Endometrial microvascular endothelial cells (primary cell): Measurements from ENCODE around the gene SPCS2. TPM values are rescaled to one million over a fixed set of nuclear protein-coding genes. Genes with fewer than 3 reads are reported as not detected.
"Not testable (repeated sequence)": the region's sequence is repeated elsewhere in the genome, so short reads cannot be mapped to it uniquely, and the experiment has no call there.

Experiments
- in situ Hi-C: cut with HindIII; loops from 2 replicates; pipeline ENCODE4 v1.10.0; 2017; ENCODE audit warnings: low sequenced_read_pairs, low pct_unique_long_range_greater_than_20kb; ENCODE audit errors: inconsistent ontology term
- total RNA-seq: library from RNA; depleted of rRNA; stranded (reverse); fragments of >200 nt; gene quantifications from one replicate; pipeline ENCODE4 v1.2.3, GENCODE V29; 2015; ENCODE audit errors: inconsistent ontology term

SPCS2 gene
- total RNA-seq, 1 donor from 2014 or later, result 33.7 TPM

DNA sequence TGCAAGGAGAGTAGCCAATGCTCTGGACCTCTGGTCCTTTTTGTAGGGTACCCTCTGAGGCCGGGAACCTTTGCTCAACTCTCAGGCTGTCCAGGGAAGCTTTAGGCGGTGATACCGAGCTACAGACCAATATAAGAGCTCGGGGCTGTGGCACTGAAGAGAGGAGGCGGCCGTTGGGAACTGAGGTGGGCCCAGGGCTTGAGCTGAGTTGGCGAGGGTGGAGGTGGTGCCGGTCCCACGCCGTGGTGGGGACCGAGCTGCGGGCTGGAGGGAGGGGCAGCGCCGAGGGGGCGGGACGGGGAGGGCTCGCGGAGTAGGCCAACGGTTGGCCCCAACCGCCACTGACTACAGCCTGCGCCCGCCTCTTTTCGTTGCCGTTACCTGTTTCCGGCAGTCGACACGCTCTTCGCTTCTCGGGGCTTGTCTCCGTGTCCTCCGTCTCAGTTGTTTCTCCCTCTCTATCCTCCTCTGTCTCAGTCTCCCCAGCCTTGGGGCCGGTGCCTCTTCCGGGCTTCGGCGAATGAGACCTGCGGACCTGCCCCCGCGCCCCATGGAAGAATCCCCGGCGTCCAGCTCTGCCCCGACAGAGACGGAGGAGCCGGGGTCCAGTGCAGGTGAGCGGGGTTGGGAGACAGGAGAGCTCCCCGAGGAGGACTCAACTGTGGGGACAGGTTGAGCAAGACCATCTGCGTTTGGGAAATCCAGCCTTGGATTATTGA, 39.6 kb downstream of the SPCS2 start, which contains the start of gene NEU3:
NEU3 (plus strand) TSS at position 393 of the 719 bp plus-strand sequence; CDS start at position 521, 128 bp downstream.
- in situ Hi-C loops, result no loop called here

GRCh38 chr11:74989260-74989638, 40.2 kb downstream of the SPCS2 start:
- in situ Hi-C loops, result no loop called here

DNA sequence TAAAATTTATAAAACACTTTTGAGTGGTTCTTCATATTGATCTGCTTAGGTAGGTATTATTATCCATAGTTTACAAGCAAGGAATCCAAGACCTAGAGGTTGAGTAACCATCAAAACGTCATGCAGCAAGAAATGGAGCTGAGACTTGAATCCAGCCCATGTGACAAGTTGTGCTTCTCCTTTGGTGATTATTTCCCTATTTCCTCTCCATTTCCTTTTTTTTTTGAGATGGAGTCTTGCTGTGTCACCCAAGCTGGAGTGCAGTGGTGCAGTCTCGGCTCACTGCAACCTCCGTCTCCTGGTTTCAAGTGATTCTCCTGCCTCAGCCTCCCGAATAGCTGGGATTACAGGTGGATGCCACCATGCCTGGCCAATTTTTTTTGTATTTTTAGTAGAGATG, 41.1 kb downstream of the SPCS2 start:
- in situ Hi-C loops, result not testable (repeated sequence)

DNA sequence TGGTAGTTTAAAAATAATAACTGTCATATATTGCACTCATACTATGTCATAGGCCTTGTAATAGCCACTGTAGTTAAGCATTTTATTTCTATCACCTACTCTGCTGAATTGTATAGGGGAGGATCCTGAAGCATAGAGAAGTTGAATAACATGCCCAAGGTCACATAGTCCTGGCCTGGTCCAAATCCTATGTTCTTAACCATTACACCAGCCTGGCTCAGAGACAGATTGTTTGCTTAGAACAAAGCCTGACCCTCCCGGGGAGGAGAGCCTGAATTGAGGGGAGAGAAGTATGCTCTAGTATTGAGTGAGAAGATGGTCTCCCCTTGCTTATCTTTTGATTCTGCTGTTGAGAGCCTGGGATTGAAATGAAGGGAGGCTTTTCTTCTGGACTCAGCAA, 41.9 kb downstream of the SPCS2 start:
- in situ Hi-C loops, result no loop called here

GRCh38 chr11:74992852-74993251, 43.8 kb downstream of the SPCS2 start:
- in situ Hi-C loops, result no loop called here

GRCh38 chr11:75000975-75001354, 51.9 kb downstream of the SPCS2 start:
- in situ Hi-C loops, result loop anchor here (25.0 kb wide), 1 partner anchor 236 kb away; the partner anchor contains the start of gene TPBGL

GRCh38 chr11:75001686-75002085, 52.6 kb downstream of the SPCS2 start:
- in situ Hi-C loops, result loop anchor here (25.0 kb wide), 1 partner anchor 236 kb away; the partner anchor contains the start of gene TPBGL

DNA sequence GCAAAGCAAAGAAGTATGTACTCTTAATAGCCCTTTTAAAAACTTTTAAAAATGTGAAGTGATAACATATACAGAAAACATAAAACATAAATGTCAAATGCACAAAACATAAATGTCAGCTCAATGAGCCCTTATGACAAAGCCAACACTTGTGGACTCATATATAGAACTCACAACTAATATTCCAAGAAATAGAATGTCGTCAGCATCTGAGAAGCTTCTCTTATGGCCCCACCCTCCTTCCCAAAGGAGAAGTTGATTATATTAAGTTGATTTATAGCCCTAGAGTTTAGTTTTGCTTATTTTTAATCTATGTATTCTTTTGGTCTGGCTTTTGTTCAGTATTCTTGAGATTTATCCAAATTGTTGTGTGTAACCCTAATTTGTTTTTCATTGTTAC, 53.5 kb downstream of the SPCS2 start:
- in situ Hi-C loops, result loop anchor here (25.0 kb wide), 1 partner anchor 235 kb away; the partner anchor contains the start of gene TPBGL

- in situ Hi-C loops, result loop anchor here (25.0 kb wide), 1 partner anchor 233 kb away; the partner anchor contains the start of gene TPBGL
These were observed 55.1 kb downstream of the SPCS2 start for GRCh38 chr11:75004215-75004614.

DNA sequence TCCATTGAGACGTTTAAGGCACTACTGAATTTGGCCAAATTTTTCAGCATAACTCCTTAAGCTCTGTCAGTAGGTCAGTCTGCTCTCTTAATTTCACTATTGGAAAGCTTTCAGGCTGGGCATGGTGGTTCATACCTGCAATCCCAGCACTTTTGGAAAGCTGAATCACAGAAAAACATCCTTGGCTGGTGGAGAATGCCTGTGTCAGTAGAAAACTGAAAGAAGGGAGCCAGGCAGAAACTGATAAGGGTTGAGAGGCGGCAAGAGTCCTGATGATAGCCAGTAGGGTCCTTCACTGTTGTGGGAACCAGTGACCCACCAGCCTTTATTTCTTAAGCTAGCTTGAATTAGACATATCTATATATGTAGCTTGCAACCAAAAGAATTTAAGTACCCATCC, 62.3 kb downstream of the SPCS2 start:
- in situ Hi-C loops, result loop anchor here (25.0 kb wide), 1 partner anchor 226 kb away; the partner anchor contains the start of gene TPBGL

DNA sequence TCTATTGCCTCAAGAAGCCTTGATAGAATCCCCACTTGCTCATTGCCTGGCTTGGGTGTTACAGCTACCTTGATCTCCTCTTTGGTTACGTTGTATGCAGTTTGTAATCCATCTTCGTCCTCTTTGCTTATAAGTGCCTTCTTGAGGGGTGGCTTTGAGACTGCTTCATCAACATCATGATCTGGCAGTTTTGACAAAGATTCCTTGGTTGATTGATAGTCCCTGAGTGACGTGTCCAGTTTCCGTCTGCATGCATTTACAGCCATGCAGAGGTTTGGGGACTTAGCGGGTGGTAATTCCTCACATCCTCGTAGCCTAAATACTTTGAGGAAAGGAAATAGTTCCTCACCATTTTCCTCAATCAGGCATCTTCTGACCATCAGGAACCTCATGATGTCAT, 62.8 kb downstream of the SPCS2 start:
- in situ Hi-C loops, result loop anchor here (25.0 kb wide), 1 partner anchor 225 kb away; the partner anchor contains the start of gene TPBGL

DNA sequence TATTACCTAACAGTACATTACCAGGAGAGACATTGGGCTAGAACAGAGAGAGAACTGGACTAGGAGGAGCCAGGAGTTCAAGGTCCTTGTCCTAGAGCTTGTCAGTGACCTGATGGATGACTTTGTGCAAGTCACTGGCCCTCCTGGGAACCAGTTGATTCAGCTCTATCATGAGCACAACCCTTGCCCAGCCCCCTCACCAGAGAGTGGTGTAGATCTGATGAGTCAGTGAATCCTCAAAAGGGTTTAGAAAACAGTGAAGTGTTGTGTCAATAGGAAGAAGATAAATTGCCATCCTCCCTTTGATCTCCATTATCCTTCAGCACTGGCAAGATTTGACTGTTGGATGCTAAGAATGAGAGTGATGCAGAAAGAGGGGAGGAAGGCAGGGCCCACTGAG, 64.0 kb downstream of the SPCS2 start:
- in situ Hi-C loops, result loop anchor here (25.0 kb wide), 1 partner anchor 224 kb away; the partner anchor contains the start of gene TPBGL

DNA sequence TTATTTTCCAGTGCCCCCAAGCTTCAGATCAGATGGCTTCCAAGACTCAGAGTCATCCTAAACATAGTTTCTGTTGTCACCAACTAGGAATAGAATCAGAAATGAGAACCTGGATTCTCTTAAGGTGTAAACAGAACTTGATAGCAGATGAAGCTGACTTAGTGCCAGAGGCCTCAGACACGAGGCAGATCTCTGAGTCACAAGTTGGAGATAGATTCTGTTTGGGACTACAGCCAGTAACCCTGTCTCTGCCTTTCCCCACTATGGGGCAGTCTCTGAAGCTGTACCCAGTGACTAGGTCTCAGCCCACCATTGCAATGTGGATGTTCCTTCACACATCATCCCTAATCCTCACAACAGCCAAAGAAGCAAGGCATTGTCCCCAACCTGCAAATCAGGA, 65.1 kb downstream of the SPCS2 start:
- in situ Hi-C loops, result loop anchor here (25.0 kb wide), 1 partner anchor 223 kb away; the partner anchor contains the start of gene TPBGL

DNA sequence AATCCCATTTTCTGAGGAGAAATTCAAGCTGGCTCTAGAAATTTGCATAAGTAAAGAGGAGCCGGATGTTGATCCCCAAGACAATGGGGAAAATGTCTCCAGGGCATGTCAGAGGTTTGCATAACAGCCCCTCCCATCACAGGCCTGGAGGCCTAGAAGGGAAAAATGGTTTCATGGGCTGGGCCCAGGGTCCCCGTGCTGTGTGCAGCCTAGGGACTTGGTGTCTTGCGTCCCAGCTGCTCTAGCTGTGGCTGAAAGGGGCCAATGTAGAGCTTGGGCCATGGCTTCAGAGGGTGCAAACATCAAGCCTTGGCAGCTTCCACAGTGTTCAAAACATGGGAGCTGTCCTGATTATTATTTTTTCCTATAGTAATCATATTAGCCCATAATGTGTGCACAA, 70.1 kb downstream of the SPCS2 start:
- in situ Hi-C loops, result loop anchor here (25.0 kb wide), 1 partner anchor 218 kb away; the partner anchor contains the start of gene TPBGL

- in situ Hi-C loops, result loop anchor here (25.0 kb wide), 1 partner anchor 217 kb away; the partner anchor contains the start of gene TPBGL
These were observed 71.3 kb downstream of the SPCS2 start for GRCh38 chr11:75020328-75020727.

DNA sequence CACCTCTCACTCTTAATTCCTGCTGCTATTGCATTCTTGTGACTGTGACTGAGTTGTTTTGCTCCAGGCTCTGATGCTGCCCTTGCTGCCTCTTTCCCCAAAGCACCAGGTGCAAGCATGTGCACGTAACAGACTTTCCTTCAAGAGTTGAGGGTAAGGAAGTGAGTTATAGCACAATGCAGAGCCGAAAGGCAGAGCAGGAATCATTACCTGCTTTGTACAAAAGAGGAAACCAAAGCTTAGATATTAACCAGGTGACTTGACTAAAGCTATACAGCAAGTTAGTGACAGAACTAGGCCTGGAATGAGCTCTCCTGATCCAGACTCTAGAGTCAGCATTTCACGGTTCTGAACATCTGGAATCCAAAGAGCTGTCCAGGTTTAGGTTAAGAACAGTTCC, 73.2 kb downstream of the SPCS2 start:
- in situ Hi-C loops, result loop anchor here (25.0 kb wide), 1 partner anchor 215 kb away; the partner anchor contains the start of gene TPBGL

DNA sequence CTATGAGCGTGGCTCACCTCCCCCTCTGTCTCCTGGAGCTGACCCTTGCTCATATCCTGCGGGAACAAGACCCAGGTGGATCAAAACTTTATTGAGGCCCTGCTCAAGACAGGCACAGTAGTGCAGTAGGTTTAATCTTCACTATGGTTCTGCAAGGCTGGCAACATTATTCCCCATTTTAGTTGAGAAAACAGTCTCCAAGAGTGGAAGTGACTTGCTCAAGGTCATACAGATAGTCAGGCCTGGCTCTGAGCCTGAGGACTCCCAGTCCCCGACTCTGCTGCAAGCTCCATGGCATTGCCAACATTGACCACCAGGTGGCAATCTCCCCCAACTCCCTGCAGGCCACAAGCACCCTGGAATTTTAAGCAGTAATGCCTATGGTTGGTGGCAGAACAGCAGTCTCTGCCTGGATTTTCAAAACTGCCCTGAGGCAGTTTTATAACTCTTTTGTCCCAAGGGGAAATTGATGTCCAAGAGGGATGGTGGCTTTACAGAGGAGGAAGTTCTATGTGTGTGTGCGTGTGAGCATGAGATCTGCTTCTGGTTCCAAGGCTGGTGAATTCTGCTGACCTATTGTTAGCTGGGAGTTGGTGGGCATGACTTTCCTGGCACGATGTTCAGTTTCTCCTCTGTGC, 73.8 kb downstream of the SPCS2 start:
- in situ Hi-C loops, result loop anchor here (25.0 kb wide), 1 partner anchor 214 kb away; the partner anchor contains the start of gene TPBGL

DNA sequence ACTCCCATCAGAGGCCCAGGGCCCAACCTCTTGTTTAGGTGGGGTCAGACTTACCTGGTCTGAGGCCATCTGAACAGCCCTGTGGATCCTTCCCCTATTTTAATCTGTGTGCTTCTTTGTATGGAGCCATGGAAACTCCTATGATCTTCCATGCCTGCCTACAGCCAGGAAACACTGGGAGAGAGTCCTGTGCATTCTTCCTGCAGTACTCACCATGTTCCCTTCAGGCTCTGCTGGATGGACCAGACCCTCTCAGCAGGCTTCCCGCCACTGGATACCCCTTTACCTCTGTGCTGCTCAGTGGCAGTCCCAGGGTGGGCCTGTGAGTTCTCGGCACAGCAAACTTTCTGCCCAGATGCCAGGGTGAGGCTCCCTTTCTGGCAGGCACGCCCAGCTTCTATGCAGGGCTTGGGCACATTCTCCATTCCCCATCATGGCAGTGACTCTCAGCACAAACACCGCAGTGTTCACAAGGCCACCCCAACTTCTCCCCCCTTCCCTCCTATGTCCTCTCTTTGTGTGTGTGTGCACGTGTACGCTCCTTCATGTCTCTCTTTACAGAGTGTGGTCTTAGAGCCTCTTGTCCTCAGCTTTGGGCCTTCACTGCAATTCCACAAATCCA, 74.5 kb downstream of the SPCS2 start:
- in situ Hi-C loops, result loop anchor here (25.0 kb wide), 1 partner anchor 214 kb away; the partner anchor contains the start of gene TPBGL

DNA sequence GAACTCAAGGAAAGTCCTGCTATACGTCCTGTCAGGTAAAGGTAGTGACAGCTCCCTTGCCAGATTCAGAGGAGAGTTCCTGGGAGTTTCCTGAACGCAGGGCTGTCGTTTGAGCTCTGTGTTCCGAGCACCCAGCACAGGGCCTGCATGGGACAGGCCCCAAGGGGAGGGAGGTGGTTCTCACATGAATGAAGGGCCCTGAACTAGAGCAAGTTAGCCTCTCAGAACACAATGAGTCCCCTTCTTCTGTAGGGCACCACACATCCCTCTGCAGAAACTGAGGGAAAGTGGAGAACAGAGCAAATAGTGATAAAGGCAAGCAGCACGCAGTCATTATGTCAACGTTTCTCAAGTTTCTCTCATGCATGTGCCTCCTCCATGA, 75.0 kb downstream of the SPCS2 start:
- in situ Hi-C loops, result loop anchor here (25.0 kb wide), 1 partner anchor 213 kb away; the partner anchor contains the start of gene TPBGL
